Fibroblast of mammary gland (primary cell): ENCODE results near the gene DVL3.
"Not testable (repeated sequence)": the region's sequence is repeated elsewhere in the genome, so short reads cannot be mapped to it uniquely, and the experiment has no call there.

ENCODE experiments used
- DNase-seq: peaks from one replicate; pipeline ENCODE4 v3.0.0-alpha.2; 2010; ENCODE audit warnings: low read depth
- H3K4me3 ChIP-seq: 2 replicates; pipeline ENCODE4 v1.5.1; 2011; ENCODE audit warnings: low read depth, mild to moderate bottlenecking, low read length, moderate library complexity; ENCODE audit not compliant: control insufficient read depth
- CTCF ChIP-seq: conservative IDR thresholded peaks from 2 replicates; pipeline ENCODE4 v1.5.1; 2011; ENCODE audit warnings: low read depth, low read length, inconsistent platforms; ENCODE audit not compliant: control insufficient read depth, insufficient read depth

The DVL3 gene

GRCh38 chr3:184149770-184150169 is 5.4 kb upstream of the DVL3 start:
- not testable (repeated sequence) for H3K4me3 ChIP-seq
- peak; percentile 28 for TF ChIP-seq CTCF
- DNase-seq = peak; percentile 38

- peak overlapping the region; percentile 91 for H3K4me3 ChIP-seq
- TF ChIP-seq CTCF = no peak
- DNase-seq = no peak
Measured at GRCh38 chr3:184155644-184156521, 706 bp downstream of the DVL3 start.

GRCh38 chr3:184156522-184156955 is 1.4 kb downstream of the DVL3 start:
- DNase-seq = peak; percentile 63
- no peak for TF ChIP-seq CTCF
- peak overlapping the region; percentile 91 for H3K4me3 ChIP-seq

- H3K4me3 ChIP-seq = peak overlapping the region; percentile 91
- DNase-seq = no peak
- TF ChIP-seq CTCF = no peak
Measured at GRCh38 chr3:184157206-184157605, 2.0 kb downstream of the DVL3 start.

GRCh38 chr3:184158404-184158803 is 3.2 kb downstream of the DVL3 start:
- no peak overlapping the region for H3K4me3 ChIP-seq
- no peak for TF ChIP-seq CTCF
- DNase-seq = no peak

- TF ChIP-seq CTCF = no peak
- DNase-seq = peak; percentile 77
- no peak overlapping the region for H3K4me3 ChIP-seq
Measured at GRCh38 chr3:184160456-184160855, 5.3 kb downstream of the DVL3 start.

- not testable (repeated sequence) for H3K4me3 ChIP-seq, DNase-seq
Measured at GRCh38 chr3:184162571-184163070, 7.4 kb downstream of the DVL3 start.
